ENCODE results near the gene SDHC. TPM values are rescaled to one million over a fixed set of nuclear protein-coding genes. Genes with fewer than 3 reads are reported as not detected.

The SDHC gene
- total RNA-seq, 2 experiments from 2014 or later = 160 to 175 TPM

Other genes with a start within 250 kb of the SDHC start
- gene ARHGAP30, start 244.5 kb upstream of the SDHC start, total RNA-seq = 100 to 1,000 TPM; 174 to 175 TPM
- not detected for gene NECTIN4, start 224.8 kb upstream of the SDHC start, total RNA-seq
- under 1 TPM in 1 of 2 experiments, not detected in 1; 0.43 TPM for gene KLHDC9, start 216.0 kb upstream of the SDHC start, total RNA-seq
- 100 to 1,000 TPM; 137 to 144 TPM for gene PFDN2, start 196.3 kb upstream of the SDHC start, total RNA-seq
- 10 to 100 TPM; 38.5 to 40.0 TPM for gene NIT1, start 196.3 kb upstream of the SDHC start, total RNA-seq
- gene DEDD, start 181.7 kb upstream of the SDHC start, total RNA-seq = 10 to 100 TPM; 30.4 to 37.0 TPM
- gene UFC1, start 160.4 kb upstream of the SDHC start, total RNA-seq = 10 to 100 TPM; 81.2 to 84.1 TPM
- 10 to 100 TPM; 24.4 to 26.7 TPM for gene USP21, start 154.9 kb upstream of the SDHC start, total RNA-seq
- gene PPOX, start 148.0 kb upstream of the SDHC start, total RNA-seq = 10 to 100 TPM; 24.4 to 24.9 TPM
- 10 to 100 TPM; 39.9 to 40.8 TPM for gene B4GALT3, start 136.9 kb upstream of the SDHC start, total RNA-seq
- gene ADAMTS4, start 115.3 kb upstream of the SDHC start, total RNA-seq = 1 to 10 TPM; 1.1 to 1.8 TPM
- gene NDUFS2, start 112.0 kb upstream of the SDHC start, total RNA-seq = 10 to 100 TPM; 85.9 to 97.1 TPM
- under 1 TPM; 0.60 to 0.81 TPM for gene FCER1G, start 99.1 kb upstream of the SDHC start, total RNA-seq
- gene APOA2, start 90.8 kb upstream of the SDHC start, total RNA-seq = not detected
- gene TOMM40L, start 88.3 kb upstream of the SDHC start, total RNA-seq = 10 to 100 TPM; 11.6 to 12.1 TPM
- not detected for gene NR1I3, start 76.2 kb upstream of the SDHC start, total RNA-seq
- under 1 TPM in 1 of 2 experiments, not detected in 1; 0.18 TPM for gene PCP4L1, start 55.6 kb upstream of the SDHC start, total RNA-seq
- 1 to 10 TPM; 2.8 to 3.3 TPM for gene MPZ, start 4.4 kb upstream of the SDHC start, total RNA-seq
- not detected for gene CFAP126, start 53.5 kb downstream of the SDHC start, total RNA-seq
- gene FCGR2A, start 191.1 kb downstream of the SDHC start, total RNA-seq = not detected
- gene HSPA6, start 210.2 kb downstream of the SDHC start, total RNA-seq = under 1 TPM; 0.36 to 0.45 TPM
- gene FCGR3A, start 235.4 kb downstream of the SDHC start, total RNA-seq = under 1 TPM; 0.27 to 0.36 TPM